Epidermal melanocyte (primary cell): ENCODE measurements around the gene LPO.

Source experiments
- DNase-seq: peaks from one replicate; pipeline ENCODE4 v3.0.0; 2011; ENCODE audit warnings: low spot score; ENCODE audit not compliant: insufficient read length

The LPO gene

DNA sequence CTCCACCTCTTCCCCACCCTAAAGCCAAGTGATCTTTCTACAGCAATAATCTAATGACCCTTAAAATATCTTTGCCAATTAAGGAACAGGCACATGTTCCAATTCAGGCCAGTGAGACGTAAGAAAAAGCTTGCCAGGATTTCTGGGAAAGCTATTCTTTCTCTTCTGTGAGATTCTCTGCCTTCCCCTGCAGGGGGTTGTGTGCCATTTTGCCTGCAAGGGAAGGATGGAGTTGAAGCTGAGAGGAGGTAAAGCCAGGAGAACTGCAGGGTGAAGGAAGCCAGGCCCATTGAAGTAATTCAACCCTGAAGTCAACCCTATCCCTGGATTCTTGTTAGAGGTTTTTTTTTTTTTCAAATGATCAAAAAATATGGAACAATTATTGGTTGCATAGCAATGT lies 9.0 kb upstream of the LPO start:
- DNase-seq, result no peak

DNA sequence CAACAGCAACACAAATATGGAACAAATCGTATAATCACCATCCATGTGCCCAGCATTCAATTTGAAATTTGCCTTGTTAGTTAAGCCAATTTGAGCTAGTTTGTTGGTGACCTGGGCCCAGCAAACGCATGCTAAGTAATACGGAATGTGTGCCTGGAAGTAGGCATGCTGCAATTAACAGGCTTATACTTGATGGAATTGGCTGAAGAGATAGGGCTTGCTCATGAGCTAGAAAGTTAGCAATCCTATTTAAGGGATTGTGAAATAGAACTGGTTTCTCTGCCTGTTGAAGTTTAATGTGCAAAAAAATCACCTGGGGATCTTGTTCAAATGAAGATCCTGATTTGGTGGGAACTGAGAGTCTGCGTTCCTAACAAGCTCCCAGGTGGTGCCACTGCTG lies 8.5 kb upstream of the LPO start:
- no peak for DNase-seq

DNA sequence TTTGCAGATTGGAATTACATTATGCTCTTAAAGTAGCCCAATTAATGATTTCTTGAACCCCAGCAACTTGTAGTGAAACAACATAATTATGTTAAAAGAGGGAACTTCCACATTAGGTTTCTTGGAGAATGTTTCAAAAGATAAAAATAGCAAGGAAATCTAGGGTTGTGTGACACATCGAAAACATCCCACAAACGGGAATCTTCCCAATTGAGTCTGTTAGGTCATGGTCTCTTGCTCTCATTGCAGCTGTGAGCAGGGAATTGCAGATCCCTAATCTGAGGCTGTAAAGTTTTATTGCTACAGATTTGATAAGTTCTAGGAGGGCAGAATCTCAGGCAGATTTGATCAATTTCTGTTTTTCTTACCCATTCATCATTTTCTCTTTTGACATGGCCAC lies 6.7 kb upstream of the LPO start:
- no peak for DNase-seq

DNA sequence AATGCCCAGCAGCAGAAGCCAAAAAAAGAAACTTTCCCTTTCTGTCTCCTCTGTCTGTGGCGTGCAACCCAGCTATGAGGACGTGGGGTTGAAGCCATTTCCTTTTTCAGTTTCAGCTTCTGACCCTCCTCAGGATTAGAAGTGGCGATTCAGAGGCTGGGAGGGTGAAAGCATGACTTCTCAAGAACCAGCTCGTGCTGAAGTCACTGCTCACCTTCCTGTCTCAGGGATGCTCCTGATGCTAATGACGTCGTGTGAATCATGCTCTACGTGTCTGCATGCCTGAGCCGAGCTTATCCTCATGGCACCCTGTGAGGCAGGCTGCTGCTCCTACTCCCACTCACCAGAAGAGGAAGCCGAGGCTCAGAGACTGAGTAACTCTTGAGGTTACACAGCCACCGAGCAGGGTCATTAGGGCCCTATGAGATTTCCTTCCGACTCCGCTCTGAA lies 5.7 kb upstream of the LPO start:
- DNase-seq, result no peak

DNA sequence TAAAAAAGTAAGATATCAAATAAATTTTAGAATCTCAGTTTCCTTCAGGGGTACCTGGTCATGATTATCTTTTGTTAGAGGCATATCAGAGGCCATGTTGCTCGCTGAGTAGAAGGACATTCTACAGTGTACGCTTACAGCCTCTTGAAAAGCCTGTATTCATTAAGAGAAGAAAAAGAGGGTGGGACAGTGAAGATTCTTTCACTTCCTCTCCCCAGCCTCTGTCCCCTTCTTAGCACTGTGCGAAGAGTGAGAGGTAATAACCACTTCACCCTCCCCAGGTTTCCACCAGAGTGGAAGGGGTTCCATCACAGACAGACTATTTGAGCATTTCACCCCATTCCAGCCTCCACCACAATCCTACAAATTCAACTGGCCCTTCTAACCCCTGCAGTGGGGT lies 4.8 kb upstream of the LPO start:
- DNase-seq, result no peak

DNA sequence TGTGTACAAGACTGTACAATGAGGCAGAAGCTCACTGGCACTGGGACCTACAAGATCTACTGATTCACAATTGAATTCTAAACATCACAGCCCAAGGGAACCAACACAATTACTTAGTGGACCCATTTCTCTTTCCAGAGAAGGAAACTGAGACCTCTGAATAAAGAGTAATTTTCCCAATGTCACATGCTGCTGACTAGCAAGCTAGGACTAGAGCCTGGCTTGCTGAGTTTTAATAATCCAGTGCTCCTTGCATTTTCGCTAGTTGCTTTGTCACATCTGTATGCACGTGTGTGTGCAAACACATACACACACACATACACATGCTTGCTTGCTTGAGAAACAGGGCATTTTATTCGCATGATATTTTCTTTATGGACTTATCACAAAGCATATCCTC lies 3.9 kb upstream of the LPO start:
- DNase-seq, result no peak

DNA sequence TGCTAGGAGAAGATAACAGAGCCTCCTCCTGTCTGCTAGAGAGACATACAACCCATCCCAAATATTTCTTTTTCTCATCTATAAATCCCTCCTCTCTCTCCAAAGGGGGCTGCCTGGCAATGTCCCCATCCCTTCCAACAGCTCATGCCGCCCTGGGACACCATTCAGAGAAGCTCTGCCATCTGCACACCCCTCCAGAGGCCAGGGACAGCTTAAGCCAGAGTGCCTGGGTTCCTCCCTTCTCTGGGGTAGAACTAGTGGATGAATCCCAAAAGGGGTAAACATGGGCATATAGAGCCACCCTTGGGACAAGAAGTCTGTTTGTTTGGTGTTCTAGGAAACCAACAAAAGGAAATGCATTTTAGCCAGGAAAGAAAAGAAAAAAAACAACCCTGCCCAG lies 2.6 kb upstream of the LPO start:
- DNase-seq, result no peak

DNA sequence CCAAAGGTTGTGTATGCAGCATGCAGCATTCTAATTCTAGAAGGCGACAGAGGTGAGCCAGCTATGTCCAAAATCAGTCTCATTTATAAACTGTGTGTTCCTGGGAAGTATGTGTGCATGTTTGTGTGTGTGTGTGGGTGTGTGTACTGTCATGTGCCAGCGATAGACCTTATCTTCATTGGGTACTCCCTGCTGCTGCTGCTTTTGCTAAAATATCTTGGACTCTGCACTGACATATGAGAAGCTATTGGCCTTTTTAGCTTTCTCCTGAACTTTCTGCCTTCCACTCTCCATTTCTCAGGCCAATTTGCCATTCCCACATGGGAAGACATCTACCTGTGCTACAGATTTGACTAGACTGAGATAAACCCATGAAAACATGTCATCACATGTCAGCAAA lies 2.0 kb upstream of the LPO start:
- DNase-seq, result no peak

DNA sequence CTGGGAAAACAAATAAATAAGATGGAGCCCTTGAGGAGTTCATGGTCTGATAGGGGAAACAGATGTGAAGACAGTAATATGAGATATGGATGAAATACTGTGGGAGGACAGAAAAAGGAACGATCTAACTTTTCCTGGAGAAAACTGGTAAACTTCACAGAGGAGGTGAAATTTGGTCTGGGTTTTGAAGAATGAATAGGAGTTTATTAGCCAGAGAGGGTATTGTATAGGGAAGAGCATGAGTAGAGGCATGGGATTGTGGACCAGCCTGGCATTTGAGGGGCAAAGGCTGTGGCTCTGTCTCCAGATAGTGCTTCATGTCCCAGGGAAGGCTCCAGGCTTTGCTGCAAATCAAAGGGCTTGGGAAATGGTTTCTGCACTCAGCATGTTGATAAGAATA lies 1.6 kb downstream of the LPO start:
- DNase-seq, result no peak

DNA sequence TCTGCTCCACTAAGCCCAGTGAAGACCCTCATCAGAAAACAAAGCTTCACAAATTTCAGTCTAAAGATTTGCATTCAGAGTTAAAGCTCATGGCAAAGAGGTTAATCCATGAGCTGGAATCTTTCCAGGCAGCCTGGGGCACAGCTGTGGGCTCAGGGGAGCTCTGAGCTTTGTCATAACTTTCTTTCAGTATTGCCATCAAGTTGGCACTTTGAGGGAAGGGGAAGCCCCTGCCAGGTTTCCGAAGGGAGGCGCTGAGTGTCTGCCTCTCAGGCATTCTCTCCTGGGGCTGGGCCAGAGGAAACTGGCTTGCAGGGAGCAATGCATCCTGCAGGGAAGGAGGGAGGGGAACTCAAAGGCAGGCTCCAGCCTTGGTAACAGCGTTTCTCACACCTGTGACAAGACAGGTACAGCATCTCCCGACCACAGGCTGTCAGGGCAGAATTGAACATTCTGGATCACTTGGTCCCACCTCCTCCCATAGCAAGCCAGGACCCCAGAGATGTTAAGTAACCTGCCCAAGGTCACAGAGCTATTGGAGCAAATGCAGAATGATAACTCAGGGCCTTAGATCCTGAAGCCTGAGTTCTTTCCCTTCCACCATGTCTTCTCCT lies 3.9 kb downstream of the LPO start:
- no peak for DNase-seq

DNA sequence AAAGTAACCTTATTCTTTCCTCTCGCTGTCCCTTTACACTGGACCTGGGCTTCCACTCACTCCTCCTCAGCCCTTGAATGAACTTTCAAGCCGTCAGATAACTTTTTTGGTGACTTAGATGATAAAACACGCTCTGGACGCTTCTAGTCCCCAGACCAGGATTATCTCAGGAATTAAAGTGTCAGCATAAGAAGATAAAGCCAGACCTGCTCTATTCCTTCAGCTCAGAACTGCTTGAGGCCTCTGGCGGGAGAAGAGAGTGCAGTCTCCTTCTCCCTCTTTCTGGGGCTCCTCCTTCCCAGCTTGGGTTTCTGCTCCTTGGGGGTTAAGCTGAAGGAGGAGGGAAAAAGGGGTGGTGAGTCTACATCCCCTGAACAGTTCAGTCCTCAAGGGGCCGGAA lies 6.6 kb downstream of the LPO start:
- no peak for DNase-seq

DNA sequence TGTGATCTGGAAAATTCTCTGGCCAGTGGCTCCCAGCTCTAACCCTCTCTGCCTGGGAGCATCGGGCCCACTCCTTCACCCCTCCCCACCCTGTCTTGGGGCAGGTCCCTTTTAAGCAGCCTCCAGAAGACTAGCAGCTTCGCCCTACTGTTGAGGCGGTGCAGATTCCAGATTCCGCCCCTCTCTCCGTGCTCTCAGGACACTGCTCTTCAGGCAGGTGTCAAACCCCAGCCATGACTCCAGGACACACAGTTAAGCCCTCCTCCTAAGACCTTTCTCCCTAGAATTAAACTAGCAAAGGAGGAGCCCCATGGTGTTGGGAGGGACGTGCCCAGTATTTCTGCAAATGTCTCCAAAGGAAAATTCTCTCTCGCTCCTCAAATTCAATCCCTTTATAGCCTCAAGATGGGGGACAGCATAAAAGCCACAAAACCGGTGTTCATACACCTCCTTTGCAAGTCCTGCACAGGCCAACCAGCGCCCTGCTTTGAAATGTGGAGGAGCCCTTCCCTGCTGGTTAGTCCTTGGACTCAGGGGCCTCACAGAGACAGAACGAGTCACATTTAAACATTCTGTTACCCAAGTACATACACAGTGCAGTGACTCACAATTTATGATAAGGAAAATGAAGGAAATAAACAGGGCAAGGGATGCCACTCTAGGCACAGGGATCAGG lies 7.2 kb downstream of the LPO start:
- DNase-seq, result no peak

DNA sequence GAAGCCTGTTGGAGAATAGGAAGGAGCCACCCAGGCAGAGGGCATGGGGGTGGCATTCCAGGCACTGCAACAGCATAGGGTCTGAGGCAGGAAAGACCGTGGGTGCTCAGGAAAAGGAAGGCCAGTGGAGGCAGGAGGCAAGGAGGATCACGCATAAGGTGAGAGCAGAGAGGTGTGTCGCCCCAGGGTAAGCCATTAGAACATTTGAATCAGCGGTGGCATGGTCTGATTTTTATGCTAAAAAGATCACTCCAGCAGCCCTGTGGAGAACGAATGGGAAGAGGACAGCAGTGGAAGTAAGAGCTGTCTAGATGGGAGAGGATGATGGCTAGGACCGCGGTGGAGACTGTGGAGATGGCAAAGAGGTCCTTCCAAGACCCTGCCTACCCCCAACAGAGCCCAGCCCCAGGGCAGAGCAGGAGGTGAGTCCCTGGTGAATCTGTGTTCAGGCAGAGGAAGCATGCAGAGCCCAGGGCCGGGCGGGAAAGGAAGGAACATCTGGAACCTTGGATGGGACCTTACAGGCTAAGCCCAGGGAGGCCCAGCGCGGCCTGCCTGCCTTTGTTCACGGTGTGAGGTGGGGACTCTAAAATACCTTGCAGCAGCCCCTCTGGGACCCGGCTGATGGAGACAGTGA lies 7.8 kb downstream of the LPO start:
- no peak for DNase-seq

DNA sequence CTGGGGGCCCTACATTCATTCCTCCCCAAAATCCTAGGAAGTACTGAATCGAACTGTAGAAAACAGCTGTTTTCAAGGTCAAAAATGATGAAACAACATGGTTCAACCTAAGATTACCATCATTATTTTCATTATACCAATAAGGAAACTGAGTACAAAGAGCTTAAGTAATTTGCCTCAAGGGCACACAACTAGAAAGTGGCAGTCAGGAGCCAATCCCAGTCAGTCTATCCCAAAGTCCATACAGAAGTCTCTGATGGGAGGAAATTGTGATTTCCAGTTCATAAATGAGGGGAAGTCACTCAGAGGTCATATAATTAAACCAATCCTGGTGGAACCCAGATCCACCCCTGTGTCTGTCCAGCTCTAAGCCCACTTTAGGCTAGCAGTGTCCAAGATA lies 8.4 kb downstream of the LPO start:
- no peak for DNase-seq

DNA sequence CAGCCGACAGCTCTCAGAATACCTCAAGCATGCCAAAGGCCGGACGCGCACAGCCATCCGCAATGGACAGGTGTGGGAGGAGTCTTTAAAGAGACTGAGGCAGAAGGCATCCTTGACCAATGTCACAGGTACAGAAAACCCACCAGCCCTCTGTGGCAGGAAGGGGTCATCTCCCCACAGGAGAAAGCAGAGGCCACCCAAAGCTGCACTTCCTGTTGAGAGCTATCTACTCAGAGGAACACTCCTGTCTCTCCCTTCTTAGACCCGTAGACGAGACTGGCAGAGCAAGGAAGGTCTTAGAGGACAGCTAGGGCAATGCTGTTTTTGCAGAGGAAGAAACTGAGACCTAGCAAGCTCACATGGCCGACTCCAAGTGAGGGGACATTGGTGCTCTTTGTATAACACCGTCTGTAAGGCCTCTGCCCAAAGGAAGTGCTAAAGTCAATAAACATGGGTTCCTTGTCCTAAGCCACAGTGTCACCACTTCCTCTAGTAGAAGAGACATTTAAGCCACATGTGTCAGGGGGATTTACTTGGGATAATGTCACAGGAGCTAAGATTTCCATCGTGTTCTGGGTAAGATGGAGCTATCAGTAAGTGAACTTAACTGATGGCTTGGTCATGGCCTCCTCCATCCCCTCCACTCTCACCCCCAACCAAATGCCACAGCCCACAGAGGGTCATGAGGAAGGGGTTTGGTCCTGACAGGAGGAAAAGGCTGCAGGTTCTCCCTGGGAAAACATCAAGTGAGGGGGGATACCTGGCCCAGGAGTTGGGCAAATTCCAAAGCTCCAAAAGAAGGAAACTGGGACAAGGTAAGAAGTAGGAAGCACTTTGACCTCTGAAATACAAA lies 9.4 kb downstream of the LPO start:
- no peak for DNase-seq

DNA sequence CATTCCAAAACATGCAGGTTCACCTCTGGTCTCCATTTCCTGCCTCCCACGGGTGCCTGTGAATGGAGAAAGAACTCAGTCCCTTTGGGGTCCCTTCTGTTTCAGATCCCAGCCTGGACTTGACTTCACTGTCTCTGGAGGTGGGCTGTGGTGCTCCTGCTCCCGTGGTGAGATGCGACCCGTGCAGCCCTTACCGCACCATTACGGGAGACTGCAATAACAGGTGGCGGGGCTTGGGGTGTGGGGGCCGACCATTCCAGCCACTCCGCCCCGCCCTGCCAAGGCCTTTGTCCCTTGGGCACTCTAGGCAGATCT lies 10.5 kb downstream of the LPO start:
- no peak for DNase-seq

DNA sequence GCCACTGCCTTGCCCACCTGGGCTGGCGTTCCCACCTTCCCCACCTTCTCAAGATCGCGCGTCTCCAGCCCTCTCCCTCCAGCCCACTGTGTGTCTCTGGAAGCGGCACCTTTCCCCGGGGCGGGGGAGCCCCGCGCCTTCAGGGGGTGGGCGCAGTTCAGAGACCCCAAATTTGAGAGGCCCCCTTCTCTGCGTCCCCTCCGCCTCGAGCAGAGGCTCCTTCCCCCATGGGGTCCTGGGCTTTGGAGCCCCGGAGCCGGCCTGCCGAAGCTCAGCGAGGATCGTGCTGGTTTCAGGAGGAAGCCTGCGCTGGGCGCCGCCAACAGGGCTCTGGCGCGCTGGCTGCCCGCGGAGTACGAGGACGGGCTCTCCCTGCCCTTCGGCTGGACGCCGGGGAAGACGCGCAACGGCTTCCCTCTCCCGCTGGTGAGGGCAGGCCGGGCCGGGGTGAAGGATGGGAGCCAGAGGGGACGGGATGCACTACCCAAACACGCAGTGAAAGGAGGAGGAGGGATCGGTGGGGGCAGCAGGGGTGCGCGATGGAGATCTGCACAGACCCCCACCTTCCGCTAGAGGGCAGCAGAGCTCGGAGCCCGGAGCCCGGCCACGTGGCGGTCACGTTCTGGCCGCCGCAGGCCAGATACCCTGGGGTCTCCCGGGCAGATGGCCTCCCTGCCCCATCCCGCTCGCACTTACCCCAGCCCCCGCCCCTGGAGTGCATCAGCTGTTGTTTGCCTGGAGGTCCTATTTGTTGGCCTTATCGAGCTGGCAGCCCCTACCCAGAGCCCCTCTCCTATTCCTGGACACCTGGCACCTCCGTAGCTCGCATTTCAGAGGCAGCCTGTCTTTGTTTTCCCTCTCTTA lies 11.1 kb downstream of the LPO start:
- DNase-seq, result peak; percentile 70

DNA sequence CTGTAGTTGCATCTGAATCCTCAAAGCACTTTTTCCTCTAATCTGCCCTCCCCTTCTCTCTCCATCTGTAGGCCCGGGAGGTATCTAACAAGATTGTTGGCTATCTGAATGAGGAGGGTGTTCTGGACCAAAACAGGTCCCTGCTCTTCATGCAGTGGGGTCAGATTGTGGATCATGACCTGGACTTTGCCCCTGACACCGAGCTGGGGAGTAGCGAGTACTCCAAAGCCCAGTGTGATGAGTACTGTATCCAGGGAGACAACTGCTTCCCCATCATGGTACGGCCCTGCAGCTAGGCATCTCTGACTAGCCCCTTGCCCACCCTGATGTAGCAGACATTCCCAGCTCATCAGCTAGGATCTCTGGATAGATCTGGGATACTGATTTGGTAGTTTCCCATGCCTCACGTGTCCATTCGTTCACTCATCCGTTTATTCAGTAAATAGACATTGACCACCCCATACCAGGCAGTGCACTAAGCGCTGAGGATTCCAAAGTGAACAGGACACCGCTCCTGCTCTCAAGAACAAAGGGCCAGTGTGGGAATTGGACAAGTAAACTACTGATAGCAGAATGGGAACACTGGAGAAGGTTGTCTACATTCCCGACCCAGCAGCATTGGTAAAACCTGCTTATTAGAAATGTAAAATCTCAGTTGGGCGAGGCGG lies 12.1 kb downstream of the LPO start:
- DNase-seq, result no peak

DNA sequence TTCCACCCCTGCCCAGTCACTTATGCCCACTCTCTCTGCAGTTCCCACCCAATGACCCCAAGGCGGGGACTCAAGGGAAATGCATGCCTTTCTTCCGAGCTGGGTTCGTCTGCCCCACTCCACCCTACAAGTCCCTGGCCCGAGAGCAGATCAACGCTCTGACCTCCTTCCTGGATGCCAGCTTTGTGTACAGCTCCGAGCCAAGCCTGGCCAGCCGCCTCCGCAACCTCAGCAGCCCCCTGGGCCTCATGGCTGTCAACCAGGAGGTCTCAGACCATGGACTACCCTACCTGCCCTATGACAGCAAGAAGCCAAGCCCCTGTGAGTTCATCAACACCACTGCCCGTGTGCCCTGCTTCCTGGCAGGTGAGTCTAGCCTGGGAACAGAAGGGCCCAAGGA lies 13.8 kb downstream of the LPO start:
- no peak for DNase-seq

DNA sequence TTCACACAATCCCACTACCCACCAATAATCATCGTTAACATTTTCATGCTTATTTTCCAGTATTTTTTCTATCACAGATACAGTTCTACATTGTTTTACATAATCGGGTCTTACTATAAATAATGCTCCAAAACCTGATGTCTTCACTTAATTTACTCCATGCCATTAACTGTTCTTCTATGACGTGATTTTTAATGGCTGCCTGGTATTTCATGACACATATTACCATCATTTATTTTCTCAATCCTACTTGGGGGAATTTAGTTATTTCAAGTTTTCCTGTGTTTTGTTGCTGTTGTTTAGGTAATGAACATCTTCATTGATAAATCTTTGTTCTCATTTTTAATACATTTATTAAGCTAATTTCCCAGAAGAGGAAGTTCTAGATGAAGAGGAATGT lies 14.7 kb downstream of the LPO start:
- DNase-seq, result no peak

DNA sequence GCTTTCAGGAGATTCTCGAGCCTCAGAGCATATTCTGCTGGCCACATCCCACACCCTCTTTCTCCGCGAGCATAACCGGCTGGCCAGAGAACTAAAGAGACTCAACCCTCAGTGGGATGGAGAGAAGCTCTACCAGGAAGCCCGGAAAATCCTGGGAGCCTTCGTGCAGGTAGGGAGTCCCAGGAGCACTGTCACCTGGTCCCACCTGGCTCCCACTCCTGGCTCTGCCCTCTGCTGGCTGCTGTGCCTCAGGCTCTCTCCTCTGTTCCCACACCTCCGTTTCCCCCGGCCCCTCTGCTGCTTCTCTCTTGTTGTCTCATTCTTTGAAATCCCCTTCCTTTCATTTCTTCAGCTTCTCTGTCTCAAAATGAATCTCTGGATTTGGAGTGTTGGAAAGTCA lies 16.4 kb downstream of the LPO start:
- no peak for DNase-seq
